Astrocyte (in vitro differentiated cells and primary cell): ENCODE results near the gene TPRKB.

Experiments used
- EZH2 ChIP-seq: IDR thresholded peaks from 2 replicates; pipeline ENCODE4 v1.6.1; 2012; ENCODE audit warnings: mild to moderate bottlenecking, low read length, inconsistent platforms; ENCODE audit not compliant: insufficient read depth
- TF ChIP-seq, protein P1 (sequence below): IDR thresholded peaks from 2 replicates; pipeline ENCODE4 v1.5.1; 2011; ENCODE audit warnings: low read depth, mild to moderate bottlenecking, inconsistent platforms, low read length, moderate library complexity; ENCODE audit not compliant: insufficient read depth

DNA sequence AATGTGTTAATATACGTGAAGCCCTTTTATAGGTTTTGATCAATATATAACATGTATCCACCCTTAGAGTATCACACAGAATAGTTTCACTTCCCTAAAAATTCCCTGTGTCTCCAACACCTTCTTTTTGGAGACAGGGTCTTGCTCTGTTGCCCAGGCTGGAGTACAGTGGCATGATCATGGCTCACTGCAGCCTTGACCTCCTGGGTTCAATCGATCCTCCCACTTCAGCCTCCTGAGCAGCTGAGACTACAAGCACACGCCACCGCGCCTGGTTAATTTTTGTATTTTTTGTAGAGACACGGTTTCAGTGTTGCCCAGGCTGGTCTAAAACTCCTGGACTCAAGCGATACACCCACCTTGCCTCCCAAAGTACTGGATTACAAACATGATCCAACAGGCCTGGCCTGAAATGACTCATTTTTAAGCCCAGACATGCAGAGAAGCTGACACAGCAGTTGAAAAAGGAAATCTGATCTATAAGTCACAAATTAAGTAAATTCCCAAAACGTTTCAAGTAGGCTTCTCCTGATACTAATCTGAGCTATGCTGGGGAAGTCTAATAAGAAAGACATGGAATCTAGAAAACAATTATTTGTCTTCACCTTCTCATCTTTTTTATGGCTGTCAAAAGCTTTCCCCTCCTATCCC lies 39.8 kb upstream of the TPRKB start:
- TF ChIP-seq, protein P1, sequence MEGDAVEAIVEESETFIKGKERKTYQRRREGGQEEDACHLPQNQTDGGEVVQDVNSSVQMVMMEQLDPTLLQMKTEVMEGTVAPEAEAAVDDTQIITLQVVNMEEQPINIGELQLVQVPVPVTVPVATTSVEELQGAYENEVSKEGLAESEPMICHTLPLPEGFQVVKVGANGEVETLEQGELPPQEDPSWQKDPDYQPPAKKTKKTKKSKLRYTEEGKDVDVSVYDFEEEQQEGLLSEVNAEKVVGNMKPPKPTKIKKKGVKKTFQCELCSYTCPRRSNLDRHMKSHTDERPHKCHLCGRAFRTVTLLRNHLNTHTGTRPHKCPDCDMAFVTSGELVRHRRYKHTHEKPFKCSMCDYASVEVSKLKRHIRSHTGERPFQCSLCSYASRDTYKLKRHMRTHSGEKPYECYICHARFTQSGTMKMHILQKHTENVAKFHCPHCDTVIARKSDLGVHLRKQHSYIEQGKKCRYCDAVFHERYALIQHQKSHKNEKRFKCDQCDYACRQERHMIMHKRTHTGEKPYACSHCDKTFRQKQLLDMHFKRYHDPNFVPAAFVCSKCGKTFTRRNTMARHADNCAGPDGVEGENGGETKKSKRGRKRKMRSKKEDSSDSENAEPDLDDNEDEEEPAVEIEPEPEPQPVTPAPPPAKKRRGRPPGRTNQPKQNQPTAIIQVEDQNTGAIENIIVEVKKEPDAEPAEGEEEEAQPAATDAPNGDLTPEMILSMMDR = no peak
- TF ChIP-seq EZH2 = no peak
